Fibroblast of skin of left biceps (primary cell): ENCODE results near the gene CSF3R.

Experiments
- DNase-seq, 2 experiments: peaks; one replicate each; pipeline ENCODE4 v3.0.0-alpha.2; 2013; ENCODE audit warnings: low read depth in 2 of 2

CSF3R gene

GRCh38 chr1:36420409-36420808 lies 62.3 kb downstream of the CSF3R start:
- no peak for DNase-seq

GRCh38 chr1:36419569-36419968 lies 63.1 kb downstream of the CSF3R start:
- DNase-seq: no peak

GRCh38 chr1:36419140-36419539 lies 63.6 kb downstream of the CSF3R start:
- DNase-seq: no peak

- no peak for DNase-seq
Observed at GRCh38 chr1:36417931-36418330, 64.8 kb downstream of the CSF3R start.
